B cell (primary cell): Measurements from ENCODE around the gene TRIM62. TPM values are rescaled to one million over a fixed set of nuclear protein-coding genes. Genes with fewer than 3 reads are reported as not detected.

ENCODE experiments used
- ATAC-seq: fragments of 200-7000 bp; cut with Tn5 transposase; one replicate; pipeline ENCODE4 v1.10.0; 2021; ENCODE audit warnings: low read depth, mild to moderate bottlenecking, moderate number of reproducible peaks, moderate library complexity
- CTCF ChIA-PET: fragments of 350-600 bp; sonication (Branson Sonifier 250); formaldehyde crosslinking; loops from one replicate; lab custom pipeline; 2021; ENCODE audit warnings: antibody characterized with exemption, inconsistent platforms; lab: Charles Lee
- POLR2A ChIA-PET: fragments of 350-600 bp; sonication (Branson Sonifier 250); formaldehyde crosslinking; loops from one replicate; lab custom pipeline; 2021; ENCODE audit warnings: antibody characterized with exemption; lab: Charles Lee
- DNase-seq: peaks from one replicate; pipeline ENCODE4 v3.0.0; 2013
- H2AFZ ChIP-seq: 2 replicates; pipeline ENCODE4 v1.6.1; 2012; ENCODE audit warnings: mild to moderate bottlenecking, low read depth, low read length; ENCODE audit not compliant: insufficient read depth, poor library complexity, severe bottlenecking
- H3K27ac ChIP-seq, 2 donors: 1 replicate in 1 of 2; 2 replicates in 1 of 2; pipeline ENCODE4 v1.5.1; 2012 to 2013; ENCODE audit warnings: low read length in 2 of 2, mild to moderate bottlenecking in 2 of 2, moderate library complexity in 1 of 2
- H3K27me3 ChIP-seq, 4 experiments: fragments of 200-600 bp in 1 of 4; sonication (generic) in 1 of 4; replicated peaks in 1 of 4; 1 replicate in 2 of 4; 2 replicates in 2 of 4; pipeline versions ENCODE4 v1.6.1 to v1.7.0; 2013 to 2016; ENCODE audit warnings: low read length in 3 of 4, mild to moderate bottlenecking in 2 of 4, mixed read lengths in 1 of 4, moderate library complexity in 1 of 4; ENCODE audit not compliant: insufficient read depth in 4 of 4, control insufficient read depth in 3 of 4; ENCODE audit errors: control extremely low read depth in 1 of 4
- H3K36me3 ChIP-seq, 2 experiments: replicated peaks in 1 of 2; 1 replicate in 1 of 2; 2 replicates in 1 of 2; pipeline versions ENCODE4 v1.6.1 to v1.7.1; 2013; ENCODE audit warnings: low read length in 1 of 2; ENCODE audit not compliant: insufficient read depth in 2 of 2, control insufficient read depth in 1 of 2; ENCODE audit errors: control extremely low read depth in 1 of 2, extremely low read depth in 1 of 2
- H3K4me1 ChIP-seq, 2 donors: fragments of 200-600 bp in 1 of 2; sonication (generic) in 1 of 2; 1 replicate in 1 of 2; 2 replicates in 1 of 2; pipeline versions ENCODE4 v1.5.1 to v1.6.1; 2013 to 2017; ENCODE audit warnings: low read length in 2 of 2; ENCODE audit not compliant: control insufficient read depth in 2 of 2, insufficient read depth in 2 of 2
- H3K4me2 ChIP-seq: replicated peaks from 2 replicates; pipeline ENCODE3; 2012; ENCODE audit warnings: mild to moderate bottlenecking, low read depth, low read length; ENCODE audit not compliant: poor library complexity, severe bottlenecking
- H3K4me3 ChIP-seq, 5 experiments: fragments of 200-600 bp in 1 of 5; sonication (generic) in 1 of 5; 1 replicate in 3 of 5; 2 replicates in 2 of 5; pipeline versions ENCODE4 v1.5.1 to v1.7.0; 2011 to 2016; ENCODE audit warnings: low read length in 4 of 5, mild to moderate bottlenecking in 4 of 5, low read depth in 2 of 5, control low read depth in 1 of 5, moderate library complexity in 1 of 5; ENCODE audit not compliant: insufficient read depth in 1 of 5; ENCODE audit errors: control extremely low read depth in 1 of 5, extremely low read depth in 1 of 5
- H3K79me2 ChIP-seq: fragments of 200-600 bp; sonication (generic); one replicate; pipeline ENCODE4 v1.6.0; 2016; ENCODE audit warnings: low read length; ENCODE audit not compliant: control insufficient read depth, insufficient read depth
- H3K9ac ChIP-seq: fragments of 200-600 bp; sonication (generic); 2 replicates; pipeline ENCODE4 v1.6.1; 2017; ENCODE audit warnings: mild to moderate bottlenecking, low read length, moderate library complexity
- H3K9me3 ChIP-seq, 3 donors: one replicate each; pipeline versions ENCODE4 v1.6.1 to v1.7.1; 2013; ENCODE audit warnings: low read length in 2 of 3; ENCODE audit not compliant: control insufficient read depth in 2 of 3, insufficient read depth in 1 of 3; ENCODE audit errors: control extremely low read depth in 1 of 3
- H4K20me1 ChIP-seq: 2 replicates; pipeline ENCODE4 v1.6.0; 2012; ENCODE audit warnings: mild to moderate bottlenecking, low read length; ENCODE audit not compliant: insufficient read depth, control insufficient read depth, poor library complexity, severe bottlenecking
- H3K27ac Mint-ChIP-seq: one replicate; pipeline ENCODE4 v1.8.0; 2021; ENCODE audit warnings: mixed read lengths
- H3K27me3 Mint-ChIP-seq: one replicate; pipeline ENCODE4 v1.8.0; 2021; ENCODE audit warnings: mixed read lengths
- H3K4me1 Mint-ChIP-seq: one replicate; pipeline ENCODE4 v1.8.0; 2021; ENCODE audit warnings: mixed read lengths
- H3K4me3 Mint-ChIP-seq: one replicate; pipeline ENCODE4 v1.8.0; 2021; ENCODE audit warnings: mixed read lengths
- H3K9me3 Mint-ChIP-seq: one replicate; pipeline ENCODE4 v1.8.0; 2022; ENCODE audit warnings: mixed read lengths; ENCODE audit not compliant: insufficient read depth
- EZH2 ChIP-seq: IDR thresholded peaks from 2 replicates; pipeline ENCODE4 v1.6.1; 2012; ENCODE audit warnings: borderline replicate concordance, low read depth, mild to moderate bottlenecking, moderate library complexity, low read length; ENCODE audit not compliant: insufficient read depth, poor library complexity, severe bottlenecking
- WGBS: methylation state at CpG from one replicate; pipeline ENCODE4 v1.1.5; 2013; ENCODE audit warnings: missing lambda C conversion rate; ENCODE audit not compliant: insufficient coverage; 5-methylcytosine and 5-hydroxymethylcytosine counted together
- intact Hi-C: fragments of 100-400 bp; cut with micrococcal nuclease; formaldehyde crosslinking; loops from one replicate; pipeline ENCODE4 v1.10.0; 2022
- polyA plus RNA-seq: library from polyadenylated mRNA; depleted of rRNA; stranded (reverse); fragments of >200 nt; gene quantifications from 2 replicates; pipeline ENCODE4 v1.2.3, GENCODE V29; 2012
- total RNA-seq, 2 donors: library from RNA; stranded (reverse); fragments of 120-200 nt in 1 of 2; gene quantifications; 1 replicate in 1 of 2; 2 replicates in 1 of 2; pipeline versions ENCODE4 v1.2.3 to v1.2.4, GENCODE V29; 2013 to 2022
- TF ChIP-seq, protein P1 (sequence below): fragments of 200-600 bp; IDR thresholded peaks from one replicate; pipeline ENCODE4 v1.8.0; 2022; ENCODE audit warnings: antibody characterized with exemption, mild to moderate bottlenecking

Gene TRIM62
- total and polyA plus RNA-seq, 2 donors (not counting 1 experiment from before 2014, with no cell fraction given) = 10.7 to 24.1 TPM

DNA sequence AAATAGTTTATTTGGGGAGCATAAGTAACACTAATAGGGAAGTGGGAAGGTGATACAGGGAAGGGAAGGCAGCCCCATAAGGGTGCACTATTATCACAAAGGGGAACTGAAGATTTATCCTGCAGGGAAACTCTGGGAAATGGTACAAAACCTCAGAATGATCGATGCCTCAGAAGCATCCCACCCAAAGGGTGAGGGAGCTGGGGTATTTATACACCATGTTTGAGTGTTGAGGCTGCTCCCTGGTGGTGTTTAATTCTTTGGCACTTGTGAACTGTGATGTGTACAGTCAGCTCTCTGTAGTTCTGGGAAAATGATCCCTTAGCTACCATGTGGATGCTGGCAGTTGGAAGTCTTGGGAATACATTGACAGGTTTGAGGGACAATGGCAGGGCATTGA lies 5.1 kb upstream of the TRIM62 start:
- H3K4me2 ChIP-seq = no peak overlapping the region
- H3K4me1 ChIP-seq = peaks cover 7 to 8% of the 10 kb centered on the region in 2 donors
- no peak overlapping the region for H3K4me3 ChIP-seq
- H3K27me3 ChIP-seq = peaks cover 0 to 19% (median 10%) of the 10 kb centered on the region in 4 experiments
- no CpG with 5 or more reads among the region's 1 CpG for WGBS
- Mint-ChIP-seq H3K27ac (no peak overlapping the region), H3K27me3 (peaks cover 55% of the 10 kb centered on the region), H3K4me3 (no peak overlapping the region), H3K4me1 (peaks cover 9% of the 10 kb centered on the region), H3K9me3 (peaks cover 4% of the 10 kb centered on the region)
- H4K20me1 ChIP-seq = no peaks in the 10 kb centered on the region
- DNase-seq (no peak), ATAC-seq (no peak)
- CTCF ChIA-PET = no interaction called here
- no peak overlapping the region for H3K27ac ChIP-seq
- no peaks in the 10 kb centered on the region for H3K36me3 ChIP-seq
- POLR2A ChIA-PET = no interaction called here
- H3K9me3 ChIP-seq = peaks cover 0 to 1% (median 0%) of the 10 kb centered on the region in 3 donors
- TF ChIP-seq, protein P1, sequence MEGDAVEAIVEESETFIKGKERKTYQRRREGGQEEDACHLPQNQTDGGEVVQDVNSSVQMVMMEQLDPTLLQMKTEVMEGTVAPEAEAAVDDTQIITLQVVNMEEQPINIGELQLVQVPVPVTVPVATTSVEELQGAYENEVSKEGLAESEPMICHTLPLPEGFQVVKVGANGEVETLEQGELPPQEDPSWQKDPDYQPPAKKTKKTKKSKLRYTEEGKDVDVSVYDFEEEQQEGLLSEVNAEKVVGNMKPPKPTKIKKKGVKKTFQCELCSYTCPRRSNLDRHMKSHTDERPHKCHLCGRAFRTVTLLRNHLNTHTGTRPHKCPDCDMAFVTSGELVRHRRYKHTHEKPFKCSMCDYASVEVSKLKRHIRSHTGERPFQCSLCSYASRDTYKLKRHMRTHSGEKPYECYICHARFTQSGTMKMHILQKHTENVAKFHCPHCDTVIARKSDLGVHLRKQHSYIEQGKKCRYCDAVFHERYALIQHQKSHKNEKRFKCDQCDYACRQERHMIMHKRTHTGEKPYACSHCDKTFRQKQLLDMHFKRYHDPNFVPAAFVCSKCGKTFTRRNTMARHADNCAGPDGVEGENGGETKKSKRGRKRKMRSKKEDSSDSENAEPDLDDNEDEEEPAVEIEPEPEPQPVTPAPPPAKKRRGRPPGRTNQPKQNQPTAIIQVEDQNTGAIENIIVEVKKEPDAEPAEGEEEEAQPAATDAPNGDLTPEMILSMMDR = no peak
- no peak overlapping the region for H3K9ac ChIP-seq
- intact Hi-C loops = no loop called here
- H2AFZ ChIP-seq = no peak overlapping the region
- no peaks in the 10 kb centered on the region for H3K79me2 ChIP-seq

DNA sequence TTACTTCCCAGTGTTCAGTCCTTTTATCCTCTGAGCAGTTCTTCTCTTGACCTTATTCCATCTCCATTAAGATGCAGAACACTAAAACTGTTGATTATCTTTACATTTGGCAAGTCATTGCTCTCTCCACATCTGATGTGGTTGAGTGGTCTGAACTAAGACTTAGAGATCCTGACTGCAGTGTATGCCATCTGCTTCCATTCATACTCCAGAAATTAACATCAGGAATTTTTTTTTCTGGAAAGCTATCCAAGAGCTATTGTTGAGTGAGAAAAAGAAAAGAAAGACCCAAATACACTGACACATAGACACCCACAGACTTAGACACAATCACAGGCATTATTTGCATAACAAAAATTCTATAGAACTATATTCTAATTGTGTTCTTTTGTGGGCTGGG lies 3.7 kb upstream of the TRIM62 start:
- CTCF ChIA-PET = no interaction called here
- H3K27me3 Mint-ChIP-seq = peaks cover 44% of the 10 kb centered on the region

More for the DNA sequence above, 3.7 kb upstream of the TRIM62 start:
- no peak overlapping the region for H2AFZ ChIP-seq
- H3K4me3 Mint-ChIP-seq = no peak overlapping the region
- no peak overlapping the region for H3K4me3 ChIP-seq
- DNase-seq (no peak), ATAC-seq (no peak)
- no peak overlapping the region for H3K4me2 ChIP-seq
- H3K36me3 ChIP-seq = no peaks in the 10 kb centered on the region
- H4K20me1 ChIP-seq = peaks cover under 1% of the 10 kb centered on the region
- H3K4me1 Mint-ChIP-seq = peaks cover 10% of the 10 kb centered on the region
- no peaks in the 10 kb centered on the region for H3K79me2 ChIP-seq
- TF ChIP-seq EZH2 = no peak
- TF ChIP-seq, protein P1 = no peak
- POLR2A ChIA-PET = no interaction called here
- H3K27me3 ChIP-seq = peaks cover 0 to 14% (median 8%) of the 10 kb centered on the region in 4 experiments
- H3K4me1 ChIP-seq = peaks cover 8 to 12% of the 10 kb centered on the region in 2 donors
- peaks cover 2% of the 10 kb centered on the region for H3K9me3 Mint-ChIP-seq
- H3K27ac Mint-ChIP-seq = no peak overlapping the region
- no peak overlapping the region for H3K27ac ChIP-seq
- H3K9me3 ChIP-seq = no peaks in the 10 kb centered on the region
- H3K9ac ChIP-seq = no peak overlapping the region
- intact Hi-C loops = no loop called here
